Measurements from ENCODE around the gene ADAMTS14.
A peak's percentile ranks its signal among the peaks of the same experiment; 100 is the strongest.

The ADAMTS14 gene

GRCh38 chr10:70801854-70802253 lies 129.5 kb downstream of the ADAMTS14 start:
- DNase-seq = no peak

DNA sequence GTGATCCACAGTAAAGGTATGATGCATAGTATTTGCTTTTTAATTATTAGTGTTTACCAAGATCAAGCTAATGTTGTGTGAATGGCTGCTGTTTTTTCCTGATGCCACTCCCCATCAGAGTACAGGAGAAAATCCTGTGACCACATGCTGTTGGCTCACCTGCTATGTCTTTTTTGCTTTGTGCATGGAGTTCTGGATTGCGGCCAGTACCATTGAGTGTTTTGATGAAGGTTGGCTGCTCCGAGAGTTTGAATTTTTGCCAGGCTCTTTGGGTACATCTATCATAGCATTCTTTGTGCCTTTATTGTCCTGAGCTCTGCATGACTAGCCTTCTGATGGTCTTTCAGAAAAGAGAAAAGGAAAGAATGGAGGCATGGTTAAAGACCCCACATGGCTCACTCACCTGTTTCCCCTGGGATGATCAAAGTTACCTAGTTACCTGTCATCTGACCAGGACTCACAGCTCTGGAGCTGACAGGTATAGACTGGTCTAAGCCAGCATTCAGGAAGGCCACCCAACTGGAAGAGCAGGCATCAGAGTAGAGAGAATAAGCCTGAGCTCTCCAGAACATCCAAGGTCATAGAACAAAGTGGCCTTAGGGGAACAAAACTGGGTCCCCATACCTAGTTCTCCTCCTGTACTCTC lies 131.6 kb downstream of the ADAMTS14 start:
- DNase-seq = peak; percentile 89

DNA sequence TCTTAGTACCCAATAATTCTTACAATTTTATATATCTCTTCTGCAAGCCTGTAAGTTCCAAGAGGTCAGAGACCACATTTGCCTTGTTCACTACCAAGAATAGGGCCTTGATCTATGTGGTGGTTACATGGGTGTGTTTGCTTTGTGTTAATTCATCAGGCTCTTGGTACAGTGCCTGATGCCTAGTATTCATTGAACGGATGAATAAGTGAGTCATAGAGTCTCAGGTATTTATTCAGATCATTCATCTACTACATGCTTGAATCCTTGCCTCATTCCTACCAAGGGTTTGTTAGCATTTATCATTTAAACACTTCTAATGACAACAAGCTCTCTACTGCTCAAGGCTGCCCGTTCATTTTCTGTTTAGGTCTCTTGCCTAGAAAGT lies 132.1 kb downstream of the ADAMTS14 start:
- no peak for DNase-seq

DNA sequence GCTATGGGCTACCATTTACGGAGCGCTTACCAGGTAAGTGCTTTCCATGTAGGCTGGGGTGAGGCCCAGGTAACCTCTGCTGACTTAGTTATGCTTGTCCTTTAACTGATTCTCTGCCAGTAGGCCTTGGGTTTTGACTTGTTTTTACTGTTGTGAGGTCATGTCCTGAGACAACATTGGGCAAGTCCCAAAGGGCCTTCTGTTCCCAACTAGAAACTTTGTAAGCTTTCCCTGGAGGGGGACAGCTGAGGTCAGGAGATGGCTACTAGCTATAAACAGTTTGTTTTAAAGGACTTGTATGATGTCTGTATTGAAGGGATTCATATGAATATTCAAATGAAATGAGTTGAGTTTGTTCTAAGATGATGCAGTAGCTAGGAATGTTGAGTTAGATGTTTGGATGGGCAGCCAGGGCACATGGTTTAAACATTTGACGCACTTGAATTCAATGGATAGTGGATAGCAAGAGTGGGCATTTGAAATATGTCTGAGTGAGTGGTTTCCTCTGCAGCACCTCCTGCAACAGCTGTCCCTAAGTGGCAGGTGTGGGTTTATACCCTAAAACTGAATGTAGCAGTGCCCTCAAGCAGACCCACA lies 133.4 kb downstream of the ADAMTS14 start:
- DNase-seq = no peak

- DNase-seq = no peak
These were observed 134.5 kb downstream of the ADAMTS14 start for GRCh38 chr10:70806841-70807240.

DNA sequence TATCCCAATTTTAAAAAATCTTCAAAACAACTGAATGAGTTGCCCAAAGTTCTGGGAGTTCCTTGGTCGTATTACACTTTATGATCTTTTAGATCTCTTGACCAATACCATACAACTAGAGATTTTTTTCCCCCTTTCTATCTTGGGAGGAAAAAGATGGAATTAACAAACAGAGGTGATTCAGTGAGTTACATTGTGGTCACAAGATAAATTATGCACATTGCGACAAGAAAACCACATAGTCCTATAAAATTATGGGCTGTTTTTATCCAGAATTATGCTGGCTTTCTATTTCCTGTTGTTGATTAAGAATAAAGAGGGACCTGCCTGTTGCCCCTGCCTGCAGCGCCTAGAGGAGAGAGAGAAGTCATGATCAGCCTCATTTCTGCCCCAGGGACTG lies 135.2 kb downstream of the ADAMTS14 start:
- DNase-seq = no peak

- no peak for DNase-seq
These were observed 136.8 kb downstream of the ADAMTS14 start for GRCh38 chr10:70809011-70809611.

- DNase-seq = no peak
These were observed 137.4 kb downstream of the ADAMTS14 start for GRCh38 chr10:70809726-70810125.

- no peak for DNase-seq
These were observed 138.7 kb downstream of the ADAMTS14 start for GRCh38 chr10:70810967-70811366.

GRCh38 chr10:70811881-70812280 lies 139.6 kb downstream of the ADAMTS14 start:
- DNase-seq = no peak
